Aorta (tissue), 5 donors: ENCODE data around the gene KRT23. TPM values are rescaled to one million over a fixed set of nuclear protein-coding genes. Genes with fewer than 3 reads are reported as not detected.
"Not testable (repeated sequence)": the region's sequence is repeated elsewhere in the genome, so short reads cannot be mapped to it uniquely, and the experiment has no call there.

Experiments
- ATAC-seq: fragments of 200-7000 bp; cut with Tn5 transposase; one replicate; pipeline ENCODE4 v1.9.1; 2022; ENCODE audit warnings: moderate library complexity; ENCODE audit not compliant: low FRiP score
- DNase-seq, 2 donors: peaks; one replicate each; pipeline ENCODE4 v3.0.0-alpha.2; 2020
- H3K27ac ChIP-seq, 2 donors: one replicate each; pipeline ENCODE4 v1.5.1; 2013; ENCODE audit warnings: low read length in 2 of 2, mild to moderate bottlenecking in 2 of 2, moderate library complexity in 2 of 2, control low read depth in 1 of 2, inconsistent platforms in 1 of 2, low read depth in 1 of 2
- H3K27me3 ChIP-seq, 2 donors: one replicate each; pipeline ENCODE4 v1.6.1; 2013; ENCODE audit warnings: control low read depth in 1 of 2, low read length in 1 of 2, mild to moderate bottlenecking in 1 of 2, moderate library complexity in 1 of 2; ENCODE audit not compliant: insufficient read depth in 2 of 2, control insufficient read depth in 1 of 2
- H3K36me3 ChIP-seq, 2 donors: one replicate each; pipeline ENCODE4 v1.6.1; 2013; ENCODE audit warnings: control low read depth in 1 of 2, low read length in 1 of 2, mild to moderate bottlenecking in 1 of 2; ENCODE audit not compliant: insufficient read depth in 2 of 2, control insufficient read depth in 1 of 2
- H3K4me1 ChIP-seq, 2 donors: one replicate each; pipeline ENCODE4 v1.6.1; 2013; ENCODE audit warnings: low read length in 2 of 2, control low read depth in 1 of 2, mild to moderate bottlenecking in 1 of 2, moderate library complexity in 1 of 2; ENCODE audit not compliant: insufficient read depth in 2 of 2, control insufficient read depth in 1 of 2
- H3K4me3 ChIP-seq, 2 donors: one replicate each; pipeline ENCODE4 v1.5.1; 2013; ENCODE audit warnings: low read length in 2 of 2, control low read depth in 1 of 2, mild to moderate bottlenecking in 1 of 2
- H3K9me3 ChIP-seq: one replicate; pipeline ENCODE4 v1.6.1; 2013; ENCODE audit warnings: mild to moderate bottlenecking, low read length; ENCODE audit not compliant: control insufficient read depth
- WGBS, 2 donors: extraction: QIAGEN DNeasy Blood & Tissue Kit; methylation state at CpG; one replicate each; pipeline ENCODE4 v1.1.7; 2013; 5-methylcytosine and 5-hydroxymethylcytosine counted together
- intact Hi-C, 2 donors: fragments of 100-400 bp; cut with DNase I; formaldehyde crosslinking; loops; one replicate each; pipeline versions ENCODE4 v1.14.2 to v1.15.0; 2022
- polyA plus RNA-seq, 2 donors: library from polyadenylated mRNA; stranded (reverse); fragments of 200-250 nt; gene quantifications; one replicate each; pipeline ENCODE4 v1.2.3, GENCODE V29; 2013
- total RNA-seq, 2 donors: library from RNA; stranded (reverse); fragmentation: NEBNext Ultra II Directional; extraction: Animal tissue kit (Norgen Biotek cat#: 25700); gene quantifications; one replicate each; pipeline ENCODE4 v1.2.1, GENCODE V29; 2021
- donor health status: healthy with polysubstance abuse.
- donor health status: Bipolar disorder and iron deficiency.
- donor health status: DM: no; HTN: no; CAD: no.
- donor health status: DM: no; HTN: no; CAD: no.
- donor health status: DM: yes; HTN: yes; CAD: no.

The KRT23 gene
- total and polyA plus RNA-seq, 4 donors: 0.30 to 0.50 (median 0.39) TPM; not detected in 1

DNA sequence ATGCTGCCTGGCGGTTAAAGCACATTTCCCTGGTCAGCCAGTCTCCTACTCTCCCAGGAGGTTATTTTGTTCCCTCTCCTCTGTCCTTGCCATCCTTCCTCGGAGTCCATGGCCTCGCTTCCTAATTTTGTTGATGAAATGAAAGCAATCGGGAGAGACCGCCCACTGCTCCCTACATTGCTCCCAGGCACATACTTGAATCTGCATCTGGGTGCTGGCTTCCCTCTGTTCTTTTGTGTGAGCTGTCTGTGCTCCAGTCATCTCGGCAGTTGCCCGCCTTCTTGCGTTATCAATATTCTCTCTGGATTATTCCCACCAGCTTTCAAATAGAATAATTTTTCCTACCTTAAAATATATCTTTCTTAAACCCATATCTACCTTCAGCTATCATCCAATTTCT is 11.1 kb downstream of the KRT23 start:
- WGBS, 2 donors: 71 to 81% methylated on average over 8 of the region's 8 CpGs
- ATAC-seq (no peak), DNase-seq (no peak)
- no peaks in the 10 kb centered on the region for H3K36me3 ChIP-seq
- H3K27me3 ChIP-seq: no peaks in the 10 kb centered on the region
- intact Hi-C loops: no loop called here
- no peaks in the 10 kb centered on the region for H3K9me3 ChIP-seq
- no peak overlapping the region for H3K4me3 ChIP-seq
- no peaks in the 10 kb centered on the region for H3K4me1 ChIP-seq
- no peak overlapping the region for H3K27ac ChIP-seq

DNA sequence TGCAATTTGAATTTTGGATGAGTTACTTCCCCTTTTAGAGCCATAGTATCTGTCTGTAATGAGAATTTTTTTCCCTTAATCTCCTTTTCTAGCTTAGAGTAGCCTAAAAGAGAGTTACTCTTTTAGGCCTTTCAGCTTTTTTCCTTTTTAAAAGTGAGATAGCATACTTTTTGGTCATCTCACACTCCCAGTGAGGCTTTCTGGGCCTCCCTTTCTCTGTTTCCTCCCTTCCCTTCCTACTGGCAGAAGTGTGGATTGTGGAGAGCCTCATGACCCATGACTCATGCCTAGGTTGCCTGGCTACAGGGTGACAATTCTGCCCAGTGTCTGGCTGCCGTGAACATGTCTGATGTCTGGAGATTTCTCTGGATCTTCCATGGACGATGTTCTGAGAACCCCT is 15.2 kb downstream of the KRT23 start:
- no peaks in the 10 kb centered on the region for H3K36me3 ChIP-seq
- peak; percentile 76 for ATAC-seq
- intact Hi-C loops: no loop called here
- no peaks in the 10 kb centered on the region for H3K4me1 ChIP-seq
- H3K9me3 ChIP-seq: no peaks in the 10 kb centered on the region
- no peak overlapping the region for H3K27ac ChIP-seq
- no peak overlapping the region for H3K4me3 ChIP-seq
- no peaks in the 10 kb centered on the region for H3K27me3 ChIP-seq
- DNase-seq: peak in 1 of 2 donors; percentile 86
- WGBS, 2 donors: 43 to 48% methylated on average over 2 of the region's 2 CpGs

DNA sequence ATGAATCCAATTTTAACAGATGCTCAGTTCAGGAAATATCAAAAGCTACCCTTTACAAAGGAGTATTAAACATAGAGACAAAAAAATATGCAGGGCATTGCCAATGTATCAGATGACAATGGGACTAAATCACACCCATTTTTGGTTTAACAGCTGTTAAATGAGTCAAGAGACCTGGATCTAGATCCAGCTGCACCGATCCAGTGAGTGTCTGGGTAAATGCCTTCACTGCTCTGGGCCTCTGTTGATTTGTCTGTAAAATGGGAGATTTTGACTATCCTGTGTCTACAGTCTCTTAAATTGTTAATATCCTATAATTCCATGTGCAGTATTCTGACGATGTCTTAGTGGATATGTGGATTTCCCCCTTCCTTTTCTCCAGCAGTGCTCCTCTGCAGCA is 16.4 kb downstream of the KRT23 start:
- 89 to 95% methylated on average over 2 of the region's 2 CpGs for WGBS, 2 donors
- no peaks in the 10 kb centered on the region for H3K36me3 ChIP-seq
- intact Hi-C loops: no loop called here

DNA sequence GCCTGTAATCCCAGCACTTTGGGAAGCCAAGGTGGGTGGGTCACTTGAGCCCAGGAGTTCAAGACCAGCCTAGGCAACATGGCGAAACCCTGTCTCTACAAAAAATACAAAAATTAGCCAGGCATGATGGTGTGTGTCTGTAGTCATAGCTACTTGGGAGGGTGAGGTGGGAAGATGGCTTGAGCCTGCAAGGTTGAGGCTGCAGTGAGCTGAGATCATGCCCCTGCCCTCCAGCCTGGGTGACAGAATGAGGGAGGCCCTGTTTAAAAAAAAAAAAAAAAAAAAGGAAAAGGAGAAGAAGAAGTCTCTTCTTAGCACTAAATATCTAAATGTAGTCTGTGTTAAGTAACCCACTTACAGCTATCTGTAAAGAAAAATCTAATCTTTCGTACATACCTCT is 20.3 kb downstream of the KRT23 start:
- WGBS, 2 donors: 97% methylated on average over 2 of the region's 2 CpGs
- H3K36me3 ChIP-seq, H3K4me3 ChIP-seq, DNase-seq, H3K27me3 ChIP-seq, ATAC-seq, H3K4me1 ChIP-seq, H3K27ac ChIP-seq, H3K9me3 ChIP-seq: not testable (repeated sequence)
- intact Hi-C loops: loop anchor here in 1 of 2 donors (10.0 kb wide), 1 partner anchor 408 kb away; no protein-coding TSS in a partner anchor

More for the DNA sequence above, 16.4 kb downstream of the KRT23 start:
- Histone ChIP-seq H3K4me3 (no peak overlapping the region), H3K27me3 (no peaks in the 10 kb centered on the region), H3K27ac (no peak overlapping the region), H3K4me1 (no peaks in the 10 kb centered on the region), H3K9me3 (no peaks in the 10 kb centered on the region)
- no peak for ATAC-seq
- DNase-seq: no peak

DNA sequence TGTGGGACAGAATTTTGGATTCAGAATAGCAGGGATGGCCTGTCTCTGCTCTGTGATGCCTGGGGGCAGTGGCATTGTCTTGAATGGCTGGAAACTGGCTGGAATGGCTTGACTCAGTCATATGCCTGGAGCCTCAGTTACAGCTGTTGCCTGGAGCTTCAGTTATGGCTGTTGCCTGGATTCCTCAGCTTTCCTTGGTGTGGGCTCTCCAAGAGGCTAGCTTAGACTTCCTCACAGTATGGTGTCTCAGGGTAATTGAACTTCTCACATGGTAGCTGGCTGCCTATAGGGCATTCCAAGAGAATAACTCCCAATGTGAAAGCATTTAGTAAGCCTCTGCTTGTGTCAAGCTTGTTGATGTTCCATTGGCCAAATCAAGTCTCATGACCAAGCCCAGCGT is 21.1 kb downstream of the KRT23 start:
- 40 to 43% methylated on average over 1 of the region's 1 CpG for WGBS, 2 donors
- Histone ChIP-seq H3K4me3 (no peak overlapping the region), H3K27ac (no peak overlapping the region), H3K27me3 (no peaks in the 10 kb centered on the region), H3K4me1 (no peaks in the 10 kb centered on the region), H3K9me3 (no peaks in the 10 kb centered on the region), H3K36me3 (no peaks in the 10 kb centered on the region)
- ATAC-seq: no peak
- DNase-seq: no peak
- intact Hi-C loops: loop anchor here in 1 of 2 donors (10.0 kb wide), 1 partner anchor 408 kb away; no protein-coding TSS in a partner anchor

DNA sequence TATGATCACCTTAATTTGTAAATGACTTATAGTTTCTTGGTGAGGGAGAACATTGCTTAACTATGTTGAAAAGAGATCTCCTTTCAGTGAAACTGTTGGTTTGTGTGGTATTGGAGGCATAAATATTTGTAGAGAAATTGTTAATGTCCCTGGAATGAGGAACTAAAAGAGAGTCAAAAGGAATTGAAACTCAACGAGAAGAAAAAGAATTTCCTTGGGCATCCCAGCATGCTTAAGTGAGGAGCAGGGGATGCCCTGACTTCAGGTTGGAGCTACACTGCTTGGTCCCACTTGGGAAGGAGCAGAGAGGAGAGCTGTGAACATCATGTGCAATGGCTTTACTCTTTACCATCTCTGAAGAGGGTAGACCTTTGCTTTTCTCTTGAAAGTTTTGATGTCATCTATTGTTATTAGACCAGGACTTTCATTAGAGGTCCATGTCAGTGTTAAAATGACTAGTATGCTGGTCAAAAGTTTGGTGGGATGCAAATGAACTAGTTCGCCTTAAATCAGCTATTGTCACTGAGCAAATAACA is 21.7 kb downstream of the KRT23 start:
- intact Hi-C loops: loop anchor here in 1 of 2 donors (10.0 kb wide), 1 partner anchor 409 kb away; no protein-coding TSS in a partner anchor
- Histone ChIP-seq H3K4me1 (no peaks in the 10 kb centered on the region), H3K27ac (no peak overlapping the region), H3K27me3 (no peaks in the 10 kb centered on the region), H3K4me3 (no peak overlapping the region), H3K36me3 (no peaks in the 10 kb centered on the region), H3K9me3 (no peaks in the 10 kb centered on the region)
- DNase-seq (no peak), ATAC-seq (no peak)
- WGBS, 2 donors: 50 to 53% methylated on average over 2 of the region's 2 CpGs

DNA sequence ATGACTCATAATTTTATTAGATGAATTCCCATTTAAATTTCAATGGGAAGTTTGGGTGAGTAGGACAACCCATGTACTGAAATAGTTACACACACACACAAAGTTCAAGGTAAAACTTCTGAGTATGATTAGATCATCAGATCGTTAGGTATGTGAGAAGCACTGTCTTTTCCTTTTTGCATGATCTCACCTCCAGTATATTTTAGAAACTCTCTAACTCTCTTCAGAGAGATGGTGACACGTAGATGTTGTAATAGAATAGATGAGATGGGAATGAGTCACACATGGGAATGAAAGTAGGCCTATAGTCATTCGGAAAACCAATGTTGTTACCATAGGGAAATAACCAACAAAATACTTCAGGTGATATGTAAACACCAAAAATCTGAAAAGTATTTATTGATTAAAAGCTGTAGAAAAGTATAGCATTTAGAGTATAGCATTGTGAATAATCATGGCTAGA is 22.2 kb downstream of the KRT23 start:
- Histone ChIP-seq H3K9me3 (no peaks in the 10 kb centered on the region), H3K36me3 (no peaks in the 10 kb centered on the region), H3K4me1 (peaks cover 0 to 3% of the 10 kb centered on the region in 2 donors), H3K27ac (no peak overlapping the region), H3K4me3 (no peak overlapping the region), H3K27me3 (no peaks in the 10 kb centered on the region)
- WGBS, 2 donors: 75% methylated on average over 3 of the region's 3 CpGs
- intact Hi-C loops: loop anchor here in 1 of 2 donors (10.0 kb wide), 1 partner anchor 410 kb away; no protein-coding TSS in a partner anchor
- ATAC-seq (no peak), DNase-seq (no peak)

DNA sequence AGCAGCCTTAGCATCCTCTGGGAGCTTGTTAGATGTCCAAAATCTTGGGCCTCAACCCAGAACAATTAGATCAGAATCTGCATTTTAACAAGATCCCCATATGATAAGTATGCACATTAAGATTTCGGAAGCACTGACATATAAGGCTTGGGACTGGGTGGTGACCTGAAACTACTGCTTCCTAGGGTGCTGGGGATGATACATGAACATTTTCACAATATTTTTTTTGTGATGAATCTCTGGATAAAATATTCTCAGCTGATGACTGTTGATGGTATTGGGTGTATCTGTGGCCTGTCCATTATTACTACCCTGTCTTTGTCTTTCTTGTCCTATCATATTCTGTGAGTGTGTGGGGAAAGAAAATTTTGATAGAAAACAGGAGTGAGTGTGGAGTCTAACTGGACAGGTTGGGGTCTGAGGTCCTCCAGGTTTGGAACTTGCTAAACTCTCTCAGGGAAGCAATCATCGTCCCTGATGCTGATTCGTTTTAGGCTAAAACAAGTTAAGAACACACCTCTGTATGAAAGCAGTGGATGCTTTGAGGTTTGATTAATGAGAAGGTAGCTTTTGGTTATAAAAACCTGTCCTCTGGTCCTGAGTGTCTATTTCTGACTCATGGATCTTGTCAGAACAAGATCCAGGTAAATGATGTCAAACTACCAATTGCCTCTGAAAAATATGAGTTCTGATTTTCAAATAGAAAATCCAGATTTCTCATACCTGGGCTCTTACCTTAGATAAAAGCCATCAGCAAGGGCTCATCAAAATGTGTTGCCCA is 23.2 kb downstream of the KRT23 start:
- intact Hi-C loops: loop anchor here in 1 of 2 donors (10.0 kb wide), 1 partner anchor 411 kb away; no protein-coding TSS in a partner anchor

More for the DNA sequence above, 23.2 kb downstream of the KRT23 start:
- 74 to 95% methylated on average over 3 of the region's 3 CpGs for WGBS, 2 donors
- peaks cover 0 to 7% of the 10 kb centered on the region in 2 donors for H3K4me1 ChIP-seq
- H3K4me3 ChIP-seq: no peak overlapping the region
- no peak for DNase-seq
- H3K9me3 ChIP-seq: no peaks in the 10 kb centered on the region
- no peaks in the 10 kb centered on the region for H3K36me3 ChIP-seq
- no peak overlapping the region for H3K27ac ChIP-seq
- no peaks in the 10 kb centered on the region for H3K27me3 ChIP-seq
- ATAC-seq: no peak
